PC-9 (cell line): ENCODE measurements around the gene HSPA1B.

Experiments used
- EZH2 ChIP-seq: fragments of 200-600 bp; sonication (generic); IDR thresholded peaks from 2 replicates; pipeline ENCODE4 v1.8.0; 2017; ENCODE audit warnings: antibody characterized with exemption, low read depth
- TF ChIP-seq, protein P1 (sequence below): fragments of 200-600 bp; sonication (generic); conservative IDR thresholded peaks from 2 replicates; pipeline ENCODE4 v1.6.1; 2017; ENCODE audit warnings: mixed run types, antibody characterized with exemption, mild to moderate bottlenecking, moderate library complexity

DNA sequence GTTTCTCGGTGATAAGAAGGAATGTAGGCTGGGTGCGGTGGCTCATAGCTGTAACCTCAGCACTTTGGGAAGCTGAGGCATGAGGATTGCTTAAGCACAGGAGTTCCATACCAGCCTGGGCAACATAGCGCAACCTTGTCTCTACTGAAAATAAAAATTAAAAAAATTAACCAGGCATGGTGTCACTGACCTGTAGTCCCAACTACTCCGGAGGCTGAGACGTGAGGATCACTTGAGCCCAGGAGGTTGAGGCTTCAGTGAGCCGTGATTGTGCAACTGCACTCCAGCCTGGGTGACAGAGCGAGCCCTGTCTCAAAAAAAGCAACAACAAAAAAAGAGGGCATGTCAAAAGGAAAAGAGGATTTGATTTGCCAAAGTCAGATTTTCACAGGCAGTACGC lies 31.2 kb downstream of the HSPA1B start:
- TF ChIP-seq, protein P1, sequence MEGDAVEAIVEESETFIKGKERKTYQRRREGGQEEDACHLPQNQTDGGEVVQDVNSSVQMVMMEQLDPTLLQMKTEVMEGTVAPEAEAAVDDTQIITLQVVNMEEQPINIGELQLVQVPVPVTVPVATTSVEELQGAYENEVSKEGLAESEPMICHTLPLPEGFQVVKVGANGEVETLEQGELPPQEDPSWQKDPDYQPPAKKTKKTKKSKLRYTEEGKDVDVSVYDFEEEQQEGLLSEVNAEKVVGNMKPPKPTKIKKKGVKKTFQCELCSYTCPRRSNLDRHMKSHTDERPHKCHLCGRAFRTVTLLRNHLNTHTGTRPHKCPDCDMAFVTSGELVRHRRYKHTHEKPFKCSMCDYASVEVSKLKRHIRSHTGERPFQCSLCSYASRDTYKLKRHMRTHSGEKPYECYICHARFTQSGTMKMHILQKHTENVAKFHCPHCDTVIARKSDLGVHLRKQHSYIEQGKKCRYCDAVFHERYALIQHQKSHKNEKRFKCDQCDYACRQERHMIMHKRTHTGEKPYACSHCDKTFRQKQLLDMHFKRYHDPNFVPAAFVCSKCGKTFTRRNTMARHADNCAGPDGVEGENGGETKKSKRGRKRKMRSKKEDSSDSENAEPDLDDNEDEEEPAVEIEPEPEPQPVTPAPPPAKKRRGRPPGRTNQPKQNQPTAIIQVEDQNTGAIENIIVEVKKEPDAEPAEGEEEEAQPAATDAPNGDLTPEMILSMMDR, result no peak
- TF ChIP-seq EZH2, result no peak
